Measurements from ENCODE around the gene C9orf50. TPM values are rescaled to one million over a fixed set of nuclear protein-coding genes. Genes with fewer than 3 reads are reported as not detected.
A peak's percentile ranks its signal among the peaks of the same experiment; 100 is the strongest.

The C9orf50 gene
- total and polyA plus RNA-seq, 4 experiments from 2014 or later, result not detected

- Mint-ChIP-seq H3K27me3 (no peaks in the 10 kb centered on the region), H3K27ac (peak overlapping the region; percentile 79 to 94 (median 89)), H3K4me1 (peaks cover 10 to 33% (median 18%) of the 10 kb centered on the region in 4 donors), H3K9me3 (peaks cover 0 to 2% (median 0%) of the 10 kb centered on the region in 8 donors), H3K4me3 (peak overlapping the region; percentile 79 to 92 (median 84)), H3K36me3 (peaks cover 0 to 23% of the 10 kb centered on the region in 2 donors)
- ChIA-PET POLR2A (ENCODE audit: partially characterized antibody) (interaction anchor here (0.9 to 5.5 kb wide), 2 partner anchors 15 to 463 kb away, joined by 5 to 55 read pairs; partner anchors contain the start of genes IER5L and NTMT1), CTCF (ENCODE audit: partially characterized antibody) (interaction anchor here (0.8 to 7.7 kb wide), 9 partner anchors 11 to 509 kb away, joined by 3 to 75 read pairs (median 4); partner anchors contain the start of gene NTMT1)
- Histone ChIP-seq H3K4me1 (ENCODE audit: insufficient read depth, low read length) (peaks cover 26% of the 10 kb centered on the region), H3K27me3 (ENCODE audit: insufficient read depth, low read length) (no peaks in the 10 kb centered on the region), H3K27ac (ENCODE audit: low read depth, low read length) (peak overlapping the region; percentile 81), H3K36me3 (ENCODE audit: insufficient read depth, low read length) (peaks cover 26% of the 10 kb centered on the region), H3K4me3 (ENCODE audit: low read length in 2 of 2) (peak overlapping the region; percentile 66 to 95), H3K9me3 (ENCODE audit: control insufficient read depth in 1 of 2, low read length in 2 of 2) (no peaks in the 10 kb centered on the region)
- intact Hi-C loops (cut with micrococcal nuclease), result no loop called here
- no peak for DNase-seq
Observed at GRCh38 chr9:129640871-129641749, 20.2 kb upstream of the C9orf50 start.

GRCh38 chr9:129640086-129640870, 19.4 kb upstream of the C9orf50 start:
- H3K27ac Mint-ChIP-seq, result peak overlapping the region in 6 of 7 donors; percentile 22 to 93 (median 76)

GRCh38 chr9:129639756-129640085, 18.8 kb upstream of the C9orf50 start:
- intact Hi-C loops (cut with micrococcal nuclease), result no loop called here
- no peak for DNase-seq
- ChIA-PET CTCF (ENCODE audit: partially characterized antibody) (interaction anchor here (0.8 to 7.7 kb wide), 5 partner anchors 10 to 604 kb away, joined by 3 to 75 read pairs (median 7); partner anchors contain the start of gene NTMT1), POLR2A (ENCODE audit: partially characterized antibody) (interaction anchor here (0.6 to 5.5 kb wide), 2 partner anchors 14 to 17 kb away, joined by 3 to 55 read pairs; partner anchors contain the start of gene NTMT1)
- no peaks in the 10 kb centered on the region for H3K27me3 Mint-ChIP-seq
- H3K4me1 Mint-ChIP-seq, result peaks cover 10 to 33% (median 20%) of the 10 kb centered on the region in 4 donors
- H3K9me3 ChIP-seq (ENCODE audit: control insufficient read depth in 1 of 2, low read length in 2 of 2), result no peaks in the 10 kb centered on the region
- H3K9me3 Mint-ChIP-seq, result peaks cover 0 to 2% (median 0%) of the 10 kb centered on the region in 8 donors
- peaks cover 26% of the 10 kb centered on the region for H3K4me1 ChIP-seq (ENCODE audit: insufficient read depth, low read length)
- peak overlapping the region in 7 of 8 donors; percentile 35 to 85 (median 61) for H3K4me3 Mint-ChIP-seq
- H3K27ac ChIP-seq (ENCODE audit: low read depth, low read length), result no peak overlapping the region
- peaks cover 37% of the 10 kb centered on the region for H3K36me3 ChIP-seq (ENCODE audit: insufficient read depth, low read length)
- H3K27ac Mint-ChIP-seq, result peak overlapping the region in 4 of 7 donors; percentile 22 to 89 (median 58)
- peaks cover 8 to 35% of the 10 kb centered on the region in 2 donors for H3K36me3 Mint-ChIP-seq
- H3K27me3 ChIP-seq (ENCODE audit: insufficient read depth, low read length), result no peaks in the 10 kb centered on the region
- H3K4me3 ChIP-seq (ENCODE audit: low read length in 2 of 2), result no peak overlapping the region

More at GRCh38 chr9:129640086-129640870, 19.4 kb upstream of the C9orf50 start:
- Histone ChIP-seq H3K36me3 (ENCODE audit: insufficient read depth, low read length) (peaks cover 32% of the 10 kb centered on the region), H3K27ac (ENCODE audit: low read depth, low read length) (peak overlapping the region; percentile 81), H3K27me3 (ENCODE audit: insufficient read depth, low read length) (no peaks in the 10 kb centered on the region), H3K4me3 (ENCODE audit: low read length in 2 of 2) (peak overlapping the region; percentile 66 to 95), H3K9me3 (ENCODE audit: control insufficient read depth in 1 of 2, low read length in 2 of 2) (no peaks in the 10 kb centered on the region), H3K4me1 (ENCODE audit: insufficient read depth, low read length) (peaks cover 26% of the 10 kb centered on the region)
- peak overlapping the region; percentile 35 to 86 (median 82) for H3K4me3 Mint-ChIP-seq
- peaks cover 0 to 2% (median 0%) of the 10 kb centered on the region in 8 donors for H3K9me3 Mint-ChIP-seq
- H3K36me3 Mint-ChIP-seq, result peaks cover 2 to 30% of the 10 kb centered on the region in 2 donors
- CTCF ChIA-PET (ENCODE audit: partially characterized antibody), result interaction anchor here (0.8 to 7.7 kb wide), 8 partner anchors 10 to 603 kb away, joined by 3 to 75 read pairs (median 6); partner anchors contain the start of gene NTMT1
- intact Hi-C loops (cut with micrococcal nuclease), result no loop called here
- no peak for DNase-seq
- POLR2A ChIA-PET (ENCODE audit: partially characterized antibody), result interaction anchor here (5.5 kb wide), 1 partner anchor 14 kb away, joined by 55 read pairs; the partner anchor contains the start of gene NTMT1
- peaks cover 10 to 33% (median 18%) of the 10 kb centered on the region in 4 donors for H3K4me1 Mint-ChIP-seq
- no peaks in the 10 kb centered on the region for H3K27me3 Mint-ChIP-seq

- Mint-ChIP-seq H3K27ac (peak overlapping the region in 1 of 7 donors; percentile 89), H3K36me3 (peaks cover 9 to 38% of the 10 kb centered on the region in 2 donors), H3K4me1 (peaks cover 10 to 33% (median 20%) of the 10 kb centered on the region in 4 donors), H3K4me3 (no peak overlapping the region), H3K9me3 (peaks cover 0 to 2% (median 0%) of the 10 kb centered on the region in 8 donors), H3K27me3 (no peaks in the 10 kb centered on the region)
- Histone ChIP-seq H3K9me3 (ENCODE audit: control insufficient read depth in 1 of 2, low read length in 2 of 2) (no peaks in the 10 kb centered on the region), H3K4me3 (ENCODE audit: low read length in 2 of 2) (no peak overlapping the region), H3K4me1 (ENCODE audit: insufficient read depth, low read length) (peaks cover 26% of the 10 kb centered on the region), H3K36me3 (ENCODE audit: insufficient read depth, low read length) (peaks cover 42% of the 10 kb centered on the region), H3K27me3 (ENCODE audit: insufficient read depth, low read length) (no peaks in the 10 kb centered on the region), H3K27ac (ENCODE audit: low read depth, low read length) (no peak overlapping the region)
- DNase-seq, result no peak
- intact Hi-C loops (cut with micrococcal nuclease), result no loop called here
- POLR2A ChIA-PET (ENCODE audit: partially characterized antibody), result interaction anchor here (0.6 to 5.5 kb wide), 2 partner anchors 13 to 16 kb away, joined by 3 to 55 read pairs; partner anchors contain the start of gene NTMT1
- CTCF ChIA-PET (ENCODE audit: partially characterized antibody), result interaction anchor here (0.8 to 7.7 kb wide), 4 partner anchors 9 to 604 kb away, joined by 3 to 75 read pairs (median 6); partner anchors contain the start of gene NTMT1
Observed at GRCh38 chr9:129639034-129639630, 18.2 kb upstream of the C9orf50 start.

- Histone ChIP-seq H3K36me3 (ENCODE audit: insufficient read depth, low read length) (peaks cover 51% of the 10 kb centered on the region), H3K9me3 (ENCODE audit: control insufficient read depth in 1 of 2, low read length in 2 of 2) (no peaks in the 10 kb centered on the region), H3K27ac (ENCODE audit: low read depth, low read length) (no peak overlapping the region), H3K27me3 (ENCODE audit: insufficient read depth, low read length) (no peaks in the 10 kb centered on the region), H3K4me1 (ENCODE audit: insufficient read depth, low read length) (peaks cover 26% of the 10 kb centered on the region), H3K4me3 (ENCODE audit: low read length in 2 of 2) (no peak overlapping the region)
- no peaks in the 10 kb centered on the region for H3K27me3 Mint-ChIP-seq
- ChIA-PET CTCF (ENCODE audit: partially characterized antibody) (interaction anchor here (1.2 to 7.7 kb wide), 3 partner anchors 13 to 506 kb away, joined by 3 to 75 read pairs (median 6); partner anchors contain the start of gene NTMT1), POLR2A (ENCODE audit: partially characterized antibody) (no interaction called here)
- no peak for DNase-seq
- H3K4me3 Mint-ChIP-seq, result peak overlapping the region in 3 of 8 donors; percentile 23 to 44 (median 30)
- H3K27ac Mint-ChIP-seq, result peak overlapping the region in 4 of 7 donors; percentile 6 to 87 (median 56)
- H3K9me3 Mint-ChIP-seq, result peaks cover 0 to 2% (median 0%) of the 10 kb centered on the region in 8 donors
- peaks cover 9 to 50% of the 10 kb centered on the region in 2 donors for H3K36me3 Mint-ChIP-seq
- H3K4me1 Mint-ChIP-seq, result peaks cover 10 to 33% (median 20%) of the 10 kb centered on the region in 4 donors
- intact Hi-C loops (cut with micrococcal nuclease), result no loop called here
Observed at GRCh38 chr9:129637673-129638439, 17.0 kb upstream of the C9orf50 start.

GRCh38 chr9:129637102-129637501, 16.2 kb upstream of the C9orf50 start:
- intact Hi-C loops (cut with micrococcal nuclease), result no loop called here
- H3K4me3 Mint-ChIP-seq, result no peak overlapping the region
- peaks cover 13 to 58% of the 10 kb centered on the region in 2 donors for H3K36me3 Mint-ChIP-seq
- Histone ChIP-seq H3K4me1 (ENCODE audit: insufficient read depth, low read length) (peaks cover 22% of the 10 kb centered on the region), H3K36me3 (ENCODE audit: insufficient read depth, low read length) (peaks cover 53% of the 10 kb centered on the region), H3K27me3 (ENCODE audit: insufficient read depth, low read length) (no peaks in the 10 kb centered on the region), H3K9me3 (ENCODE audit: control insufficient read depth in 1 of 2, low read length in 2 of 2) (no peaks in the 10 kb centered on the region), H3K4me3 (ENCODE audit: low read length in 2 of 2) (no peak overlapping the region), H3K27ac (ENCODE audit: low read depth, low read length) (no peak overlapping the region)
- ChIA-PET CTCF (ENCODE audit: partially characterized antibody) (interaction anchor here (1.2 to 7.7 kb wide), 3 partner anchors 13 to 505 kb away, joined by 3 to 75 read pairs (median 6); partner anchors contain the start of gene NTMT1), POLR2A (ENCODE audit: partially characterized antibody) (no interaction called here)
- H3K27me3 Mint-ChIP-seq, result no peaks in the 10 kb centered on the region
- H3K4me1 Mint-ChIP-seq, result peaks cover 12 to 27% (median 19%) of the 10 kb centered on the region in 4 donors
- peak overlapping the region in 1 of 7 donors; percentile 52 for H3K27ac Mint-ChIP-seq
- DNase-seq, result no peak
- H3K9me3 Mint-ChIP-seq, result peaks cover 0 to 2% (median 0%) of the 10 kb centered on the region in 8 donors
